ENCODE data around the gene ARID5B.
"Not testable (repeated sequence)": the region's sequence is repeated elsewhere in the genome, so short reads cannot be mapped to it uniquely, and the experiment has no call there.

Gene ARID5B

GRCh38 chr10:61973169-61973568 lies 71.7 kb downstream of the ARID5B start:
- DNase-seq = no peak

- DNase-seq = no peak
Measured at GRCh38 chr10:61973906-61974305, 72.4 kb downstream of the ARID5B start.

- DNase-seq = no peak
Measured at GRCh38 chr10:61974601-61975390, 73.3 kb downstream of the ARID5B start.

- DNase-seq = no peak
Measured at GRCh38 chr10:61975391-61975932, 74.0 kb downstream of the ARID5B start.

GRCh38 chr10:61976951-61977721 lies 75.6 kb downstream of the ARID5B start:
- DNase-seq = not testable (repeated sequence)

GRCh38 chr10:61978965-61979364 lies 77.5 kb downstream of the ARID5B start:
- no peak for DNase-seq

GRCh38 chr10:61981460-61981859 lies 80.0 kb downstream of the ARID5B start:
- DNase-seq = no peak

- no peak for DNase-seq
Measured at GRCh38 chr10:61983255-61983654, 81.8 kb downstream of the ARID5B start.

- no peak for DNase-seq
Measured at GRCh38 chr10:61984803-61985418, 83.4 kb downstream of the ARID5B start.

GRCh38 chr10:61985715-61986114 lies 84.2 kb downstream of the ARID5B start:
- DNase-seq = no peak

GRCh38 chr10:61986382-61986781 lies 84.9 kb downstream of the ARID5B start:
- no peak for DNase-seq

- DNase-seq = no peak
Measured at GRCh38 chr10:61986788-61987492, 85.4 kb downstream of the ARID5B start.

- no peak for DNase-seq
Measured at GRCh38 chr10:61987537-61987936, 86.0 kb downstream of the ARID5B start.

- no peak for DNase-seq
Measured at GRCh38 chr10:61987951-61988379, 86.5 kb downstream of the ARID5B start.

- no peak for DNase-seq
Measured at GRCh38 chr10:61989995-61990760, 88.7 kb downstream of the ARID5B start.

- DNase-seq = no peak
Measured at GRCh38 chr10:61990761-61991135, 89.2 kb downstream of the ARID5B start.

- DNase-seq = no peak
Measured at GRCh38 chr10:61991166-61991565, 89.7 kb downstream of the ARID5B start.

- no peak for DNase-seq
Measured at GRCh38 chr10:61992059-61992460, 90.6 kb downstream of the ARID5B start.

GRCh38 chr10:61992671-61993668 lies 91.5 kb downstream of the ARID5B start:
- peak; percentile 37 for DNase-seq

GRCh38 chr10:61993711-61994401 lies 92.4 kb downstream of the ARID5B start:
- no peak for DNase-seq

Measured in stimulated activated CD4-positive, alpha-beta T cell treated with anti-CD3 and anti-CD28 coated beads, Interleukin-4, amount 100 ng/mL, for 1 hour (primary cell).